ENCODE results near the gene GALNT15.

Gene GALNT15

GRCh38 chr3:16249336-16249735 is 74.9 kb downstream of the GALNT15 start:
- H3K4me3 ChIP-seq (ENCODE audit: insufficient read depth, low read depth, low read length), result no peak overlapping the region
- no peaks in the 10 kb centered on the region for H3K9me3 ChIP-seq (ENCODE audit: control insufficient read depth, low read length)
- no peaks in the 10 kb centered on the region for H3K36me3 ChIP-seq (ENCODE audit: control insufficient read depth, insufficient read depth, low read length)
- no peak overlapping the region for H3K27ac ChIP-seq (ENCODE audit: insufficient read depth, low read depth, low read length, poor library complexity, severe bottlenecking)
- H3K4me1 ChIP-seq (ENCODE audit: control insufficient read depth, insufficient read depth, low read length), result no peaks in the 10 kb centered on the region
- WGBS, 2 experiments, result 34 to 42% methylated on average over 3 of the region's 3 CpGs
- no peaks in the 10 kb centered on the region for H3K27me3 ChIP-seq (ENCODE audit: control insufficient read depth, insufficient read depth, low read length, poor library complexity, severe bottlenecking)

- H3K27ac ChIP-seq (ENCODE audit: insufficient read depth, low read depth, low read length, poor library complexity, severe bottlenecking), result no peak overlapping the region
- no peaks in the 10 kb centered on the region for H3K9me3 ChIP-seq (ENCODE audit: control insufficient read depth, low read length)
- no peaks in the 10 kb centered on the region for H3K36me3 ChIP-seq (ENCODE audit: control insufficient read depth, insufficient read depth, low read length)
- WGBS, 2 experiments, result 83 to 88% methylated on average over 3 of the region's 3 CpGs
- no peaks in the 10 kb centered on the region for H3K27me3 ChIP-seq (ENCODE audit: control insufficient read depth, insufficient read depth, low read length, poor library complexity, severe bottlenecking)
- H3K4me3 ChIP-seq (ENCODE audit: insufficient read depth, low read depth, low read length), result no peak overlapping the region
- no peaks in the 10 kb centered on the region for H3K4me1 ChIP-seq (ENCODE audit: control insufficient read depth, insufficient read depth, low read length)
Measured at GRCh38 chr3:16249886-16250285, 75.4 kb downstream of the GALNT15 start.

- no peaks in the 10 kb centered on the region for H3K4me1 ChIP-seq (ENCODE audit: control insufficient read depth, insufficient read depth, low read length)
- no peaks in the 10 kb centered on the region for H3K36me3 ChIP-seq (ENCODE audit: control insufficient read depth, insufficient read depth, low read length)
- no peak overlapping the region for H3K27ac ChIP-seq (ENCODE audit: insufficient read depth, low read depth, low read length, poor library complexity, severe bottlenecking)
- H3K4me3 ChIP-seq (ENCODE audit: insufficient read depth, low read depth, low read length), result no peak overlapping the region
- 74 to 75% methylated on average over 9 of the region's 9 CpGs for WGBS, 2 experiments
- no peaks in the 10 kb centered on the region for H3K27me3 ChIP-seq (ENCODE audit: control insufficient read depth, insufficient read depth, low read length, poor library complexity, severe bottlenecking)
- H3K9me3 ChIP-seq (ENCODE audit: control insufficient read depth, low read length), result no peaks in the 10 kb centered on the region
Measured at GRCh38 chr3:16251316-16252085, 77.0 kb downstream of the GALNT15 start.

- Histone ChIP-seq H3K27me3 (ENCODE audit: control insufficient read depth, insufficient read depth, low read length, poor library complexity, severe bottlenecking) (no peaks in the 10 kb centered on the region), H3K27ac (ENCODE audit: insufficient read depth, low read depth, low read length, poor library complexity, severe bottlenecking) (no peak overlapping the region), H3K4me1 (ENCODE audit: control insufficient read depth, insufficient read depth, low read length) (no peaks in the 10 kb centered on the region), H3K36me3 (ENCODE audit: control insufficient read depth, insufficient read depth, low read length) (no peaks in the 10 kb centered on the region), H3K4me3 (ENCODE audit: insufficient read depth, low read depth, low read length) (no peak overlapping the region), H3K9me3 (ENCODE audit: control insufficient read depth, low read length) (no peaks in the 10 kb centered on the region)
- 81 to 93% methylated on average over 5 to 6 of the region's 7 CpGs for WGBS, 2 experiments
Measured at GRCh38 chr3:16252243-16252978, 77.9 kb downstream of the GALNT15 start.

GRCh38 chr3:16252988-16253387 is 78.5 kb downstream of the GALNT15 start:
- no peak overlapping the region for H3K27ac ChIP-seq (ENCODE audit: insufficient read depth, low read depth, low read length, poor library complexity, severe bottlenecking)
- H3K4me1 ChIP-seq (ENCODE audit: control insufficient read depth, insufficient read depth, low read length), result no peaks in the 10 kb centered on the region
- 90 to 92% methylated on average over 2 of the region's 2 CpGs for WGBS, 2 experiments
- H3K9me3 ChIP-seq (ENCODE audit: control insufficient read depth, low read length), result no peaks in the 10 kb centered on the region
- H3K4me3 ChIP-seq (ENCODE audit: insufficient read depth, low read depth, low read length), result no peak overlapping the region
- H3K36me3 ChIP-seq (ENCODE audit: control insufficient read depth, insufficient read depth, low read length), result no peaks in the 10 kb centered on the region
- H3K27me3 ChIP-seq (ENCODE audit: control insufficient read depth, insufficient read depth, low read length, poor library complexity, severe bottlenecking), result no peaks in the 10 kb centered on the region

- H3K4me3 ChIP-seq (ENCODE audit: insufficient read depth, low read depth, low read length), result no peak overlapping the region
- H3K27ac ChIP-seq (ENCODE audit: insufficient read depth, low read depth, low read length, poor library complexity, severe bottlenecking), result no peak overlapping the region
- 93 to 96% methylated on average over 7 of the region's 7 CpGs for WGBS, 2 experiments
- H3K36me3 ChIP-seq (ENCODE audit: control insufficient read depth, insufficient read depth, low read length), result no peaks in the 10 kb centered on the region
- no peaks in the 10 kb centered on the region for H3K27me3 ChIP-seq (ENCODE audit: control insufficient read depth, insufficient read depth, low read length, poor library complexity, severe bottlenecking)
- no peaks in the 10 kb centered on the region for H3K4me1 ChIP-seq (ENCODE audit: control insufficient read depth, insufficient read depth, low read length)
- H3K9me3 ChIP-seq (ENCODE audit: control insufficient read depth, low read length), result no peaks in the 10 kb centered on the region
Measured at GRCh38 chr3:16253601-16254000, 79.1 kb downstream of the GALNT15 start.

- Histone ChIP-seq H3K4me3 (ENCODE audit: insufficient read depth, low read depth, low read length) (no peak overlapping the region), H3K27ac (ENCODE audit: insufficient read depth, low read depth, low read length, poor library complexity, severe bottlenecking) (no peak overlapping the region), H3K9me3 (ENCODE audit: control insufficient read depth, low read length) (no peaks in the 10 kb centered on the region), H3K36me3 (ENCODE audit: control insufficient read depth, insufficient read depth, low read length) (no peaks in the 10 kb centered on the region), H3K27me3 (ENCODE audit: control insufficient read depth, insufficient read depth, low read length, poor library complexity, severe bottlenecking) (no peaks in the 10 kb centered on the region), H3K4me1 (ENCODE audit: control insufficient read depth, insufficient read depth, low read length) (no peaks in the 10 kb centered on the region)
- WGBS, 2 experiments, result 91 to 92% methylated on average over 5 of the region's 5 CpGs
Measured at GRCh38 chr3:16254916-16255315, 80.4 kb downstream of the GALNT15 start.

- Histone ChIP-seq H3K36me3 (ENCODE audit: control insufficient read depth, insufficient read depth, low read length) (no peaks in the 10 kb centered on the region), H3K4me3 (ENCODE audit: insufficient read depth, low read depth, low read length) (no peak overlapping the region), H3K27me3 (ENCODE audit: control insufficient read depth, insufficient read depth, low read length, poor library complexity, severe bottlenecking) (no peaks in the 10 kb centered on the region), H3K27ac (ENCODE audit: insufficient read depth, low read depth, low read length, poor library complexity, severe bottlenecking) (no peak overlapping the region), H3K4me1 (ENCODE audit: control insufficient read depth, insufficient read depth, low read length) (no peaks in the 10 kb centered on the region), H3K9me3 (ENCODE audit: control insufficient read depth, low read length) (no peaks in the 10 kb centered on the region)
- 90 to 97% methylated on average over 2 of the region's 3 CpGs for WGBS, 2 experiments
Measured at GRCh38 chr3:16255326-16255725, 80.8 kb downstream of the GALNT15 start.

GRCh38 chr3:16255726-16256125 is 81.2 kb downstream of the GALNT15 start:
- WGBS, 2 experiments, result 83 to 87% methylated on average over 5 of the region's 5 CpGs
- Histone ChIP-seq H3K36me3 (ENCODE audit: control insufficient read depth, insufficient read depth, low read length) (no peaks in the 10 kb centered on the region), H3K4me1 (ENCODE audit: control insufficient read depth, insufficient read depth, low read length) (no peaks in the 10 kb centered on the region), H3K27me3 (ENCODE audit: control insufficient read depth, insufficient read depth, low read length, poor library complexity, severe bottlenecking) (no peaks in the 10 kb centered on the region), H3K4me3 (ENCODE audit: insufficient read depth, low read depth, low read length) (no peak overlapping the region), H3K27ac (ENCODE audit: insufficient read depth, low read depth, low read length, poor library complexity, severe bottlenecking) (no peak overlapping the region), H3K9me3 (ENCODE audit: control insufficient read depth, low read length) (no peaks in the 10 kb centered on the region)

- Histone ChIP-seq H3K36me3 (ENCODE audit: control insufficient read depth, insufficient read depth, low read length) (no peaks in the 10 kb centered on the region), H3K4me3 (ENCODE audit: insufficient read depth, low read depth, low read length) (no peak overlapping the region), H3K27ac (ENCODE audit: insufficient read depth, low read depth, low read length, poor library complexity, severe bottlenecking) (no peak overlapping the region), H3K4me1 (ENCODE audit: control insufficient read depth, insufficient read depth, low read length) (no peaks in the 10 kb centered on the region), H3K27me3 (ENCODE audit: control insufficient read depth, insufficient read depth, low read length, poor library complexity, severe bottlenecking) (no peaks in the 10 kb centered on the region), H3K9me3 (ENCODE audit: control insufficient read depth, low read length) (no peaks in the 10 kb centered on the region)
- WGBS, 2 experiments, result 94 to 98% methylated on average over 2 of the region's 2 CpGs
Measured at GRCh38 chr3:16257309-16257708, 82.8 kb downstream of the GALNT15 start.
